ENCODE results near the gene FIBP. TPM values are rescaled to one million over a fixed set of nuclear protein-coding genes. Genes with fewer than 3 reads are reported as not detected.

FIBP gene
- total RNA-seq, 1 donor from 2014 or later = 110 TPM

DNA sequence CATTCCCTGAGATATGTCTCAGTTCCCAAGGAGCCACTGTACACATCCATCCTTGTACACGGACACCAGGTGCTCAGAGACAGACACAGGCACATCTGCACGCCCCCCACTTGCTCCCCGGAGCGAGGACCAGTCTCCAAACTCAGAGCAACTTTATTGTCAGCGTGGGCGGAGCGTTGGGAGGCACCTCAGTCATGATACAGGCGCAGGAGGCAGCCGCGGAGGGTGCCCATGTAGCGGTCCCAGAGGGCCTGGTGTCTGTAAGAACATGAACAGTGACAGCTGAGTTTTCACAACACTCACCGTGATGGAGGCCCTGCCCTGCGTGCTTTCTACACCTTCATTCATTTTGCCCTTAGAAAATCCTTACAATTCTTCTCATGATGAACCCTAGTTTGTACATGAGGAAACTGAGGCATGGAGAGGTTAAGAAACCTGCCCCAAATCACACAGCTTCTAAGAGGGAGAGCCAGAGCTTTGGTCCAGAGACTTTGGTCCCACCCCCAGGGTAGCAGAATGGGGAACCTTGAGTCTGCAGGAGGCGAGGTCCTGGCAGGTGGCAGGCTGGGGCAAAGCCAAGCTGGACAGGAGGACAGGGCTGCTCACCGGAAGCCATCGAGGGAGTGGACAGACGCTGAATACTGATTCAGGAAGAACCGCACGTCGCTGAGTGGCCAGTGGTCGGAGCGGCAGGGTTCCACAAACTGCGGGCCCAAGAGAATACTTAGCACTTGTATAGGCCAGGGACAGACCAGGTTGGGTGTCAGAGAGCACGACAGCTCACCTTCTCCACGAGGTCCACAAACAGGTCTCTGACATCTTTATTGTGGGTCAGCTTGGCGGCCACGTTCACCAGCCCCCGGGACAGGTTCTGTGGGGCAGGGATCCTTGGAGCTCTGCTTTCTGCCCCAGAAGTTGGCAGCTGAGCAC lies 4.2 kb downstream of the FIBP start:
- no peaks in the 10 kb centered on the region for H3K27me3 ChIP-seq (ENCODE audit: control insufficient read depth in 3 of 3, insufficient read depth in 3 of 3, low read length in 3 of 3)
- peaks cover 17 to 27% (median 27%) of the 10 kb centered on the region in 3 donors for H3K4me1 ChIP-seq (ENCODE audit: control insufficient read depth in 3 of 3, insufficient read depth in 3 of 3, low read length in 3 of 3)
- H3K9me3 ChIP-seq (ENCODE audit: control insufficient read depth in 3 of 3, low read length in 3 of 3) = no peaks in the 10 kb centered on the region
- H3K4me3 ChIP-seq (ENCODE audit: low read length in 3 of 3) = no peak overlapping the region
- H3K27ac ChIP-seq (ENCODE audit: low read depth, low read length) = no peak overlapping the region
- peak overlapping the region in 1 of 3 donors; percentile 45 for H3K9ac ChIP-seq (ENCODE audit: low read depth in 1 of 3, low read length in 3 of 3)
- peaks cover 33 to 42% (median 34%) of the 10 kb centered on the region in 3 donors for H3K36me3 ChIP-seq (ENCODE audit: control insufficient read depth in 3 of 3, insufficient read depth in 3 of 3, low read length in 3 of 3)

DNA sequence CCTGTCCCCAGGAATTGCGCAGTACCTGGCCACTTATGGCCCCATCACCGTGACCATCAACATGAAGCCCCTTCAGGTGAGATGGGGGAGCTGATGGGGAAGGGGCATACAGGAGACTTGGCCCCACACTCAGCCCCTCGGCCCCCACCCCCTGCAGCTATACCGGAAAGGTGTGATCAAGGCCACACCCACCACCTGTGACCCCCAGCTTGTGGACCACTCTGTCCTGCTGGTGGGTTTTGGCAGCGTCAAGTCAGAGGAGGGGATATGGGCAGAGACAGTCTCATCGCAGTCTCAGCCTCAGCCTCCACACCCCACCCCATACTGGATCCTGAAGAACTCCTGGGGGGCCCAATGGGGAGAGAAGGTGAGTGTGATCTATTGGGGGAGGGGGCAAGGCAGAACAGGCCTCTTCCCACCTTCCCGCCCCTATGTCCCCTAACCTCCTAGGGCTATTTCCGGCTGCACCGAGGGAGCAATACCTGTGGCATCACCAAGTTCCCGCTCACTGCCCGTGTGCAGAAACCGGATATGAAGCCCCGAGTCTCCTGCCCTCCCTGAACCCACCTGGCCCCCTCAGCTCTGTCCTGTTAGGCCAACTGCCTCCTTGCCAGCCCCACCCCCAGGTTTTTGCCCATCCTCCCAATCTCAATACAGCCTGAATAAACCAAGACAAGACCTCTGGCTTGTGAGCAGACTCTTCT lies 5.1 kb downstream of the FIBP start:
- H3K36me3 ChIP-seq (ENCODE audit: control insufficient read depth in 3 of 3, insufficient read depth in 3 of 3, low read length in 3 of 3) = peaks cover 33 to 42% (median 34%) of the 10 kb centered on the region in 3 donors

GRCh38 chr11:65882120-65883057 lies 5.9 kb downstream of the FIBP start:
- peaks cover 33 to 42% (median 34%) of the 10 kb centered on the region in 3 donors for H3K36me3 ChIP-seq (ENCODE audit: control insufficient read depth in 3 of 3, insufficient read depth in 3 of 3, low read length in 3 of 3)
- no peaks in the 10 kb centered on the region for H3K9me3 ChIP-seq (ENCODE audit: control insufficient read depth in 3 of 3, low read length in 3 of 3)
- H3K27me3 ChIP-seq (ENCODE audit: control insufficient read depth in 3 of 3, insufficient read depth in 3 of 3, low read length in 3 of 3) = no peaks in the 10 kb centered on the region
- H3K9ac ChIP-seq (ENCODE audit: low read depth in 1 of 3, low read length in 3 of 3) = no peak overlapping the region
- no peak overlapping the region for H3K4me3 ChIP-seq (ENCODE audit: low read length in 3 of 3)
- H3K4me1 ChIP-seq (ENCODE audit: control insufficient read depth in 3 of 3, insufficient read depth in 3 of 3, low read length in 3 of 3) = peaks cover 6 to 15% (median 13%) of the 10 kb centered on the region in 3 donors
- no peak overlapping the region for H3K27ac ChIP-seq (ENCODE audit: low read depth, low read length)

More for the DNA sequence above, 5.1 kb downstream of the FIBP start:
- H3K27me3 ChIP-seq (ENCODE audit: control insufficient read depth in 3 of 3, insufficient read depth in 3 of 3, low read length in 3 of 3) = no peaks in the 10 kb centered on the region
- H3K4me3 ChIP-seq (ENCODE audit: low read length in 3 of 3) = no peak overlapping the region
- no peak overlapping the region for H3K9ac ChIP-seq (ENCODE audit: low read depth in 1 of 3, low read length in 3 of 3)
- H3K4me1 ChIP-seq (ENCODE audit: control insufficient read depth in 3 of 3, insufficient read depth in 3 of 3, low read length in 3 of 3) = peaks cover 12 to 22% (median 21%) of the 10 kb centered on the region in 3 donors
- no peaks in the 10 kb centered on the region for H3K9me3 ChIP-seq (ENCODE audit: control insufficient read depth in 3 of 3, low read length in 3 of 3)
- H3K27ac ChIP-seq (ENCODE audit: low read depth, low read length) = no peak overlapping the region

GRCh38 chr11:65880844-65881421 lies 7.3 kb downstream of the FIBP start:
- Histone ChIP-seq H3K4me1 (ENCODE audit: control insufficient read depth in 3 of 3, insufficient read depth in 3 of 3, low read length in 3 of 3) (peaks cover 3 to 9% (median 5%) of the 10 kb centered on the region in 3 donors), H3K36me3 (ENCODE audit: control insufficient read depth in 3 of 3, insufficient read depth in 3 of 3, low read length in 3 of 3) (peaks cover 25 to 31% (median 27%) of the 10 kb centered on the region in 3 donors), H3K9ac (ENCODE audit: low read depth in 1 of 3, low read length in 3 of 3) (peak overlapping the region in 1 of 3 donors; percentile 6), H3K9me3 (ENCODE audit: control insufficient read depth in 3 of 3, low read length in 3 of 3) (no peaks in the 10 kb centered on the region), H3K4me3 (ENCODE audit: low read length in 3 of 3) (no peak overlapping the region), H3K27me3 (ENCODE audit: control insufficient read depth in 3 of 3, insufficient read depth in 3 of 3, low read length in 3 of 3) (no peaks in the 10 kb centered on the region), H3K27ac (ENCODE audit: low read depth, low read length) (no peak overlapping the region)

DNA sequence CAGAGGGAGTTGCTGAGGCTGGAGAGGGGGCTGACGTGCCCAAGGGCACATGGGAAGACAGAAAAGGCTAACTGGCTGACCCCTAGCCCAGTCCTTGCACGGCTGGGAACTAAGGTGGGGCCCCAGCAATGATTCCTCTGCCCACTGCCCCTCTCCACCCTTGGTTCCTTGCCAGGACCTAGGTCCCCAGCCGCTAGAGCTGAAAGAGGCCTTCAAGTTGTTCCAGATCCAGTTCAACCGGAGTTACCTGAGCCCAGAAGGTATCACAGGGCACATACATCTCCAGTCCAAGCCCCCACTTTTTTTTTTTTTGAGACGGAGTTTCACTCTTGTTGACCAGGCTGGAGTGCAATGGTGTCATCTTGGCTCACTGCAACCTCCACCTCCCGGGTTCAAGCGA lies 8.2 kb downstream of the FIBP start:
- Histone ChIP-seq H3K36me3 (ENCODE audit: control insufficient read depth in 3 of 3, insufficient read depth in 3 of 3, low read length in 3 of 3) (peaks cover 17 to 23% (median 19%) of the 10 kb centered on the region in 3 donors), H3K27ac (ENCODE audit: low read depth, low read length) (no peak overlapping the region), H3K4me3 (ENCODE audit: low read length in 3 of 3) (no peak overlapping the region), H3K4me1 (ENCODE audit: control insufficient read depth in 3 of 3, insufficient read depth in 3 of 3, low read length in 3 of 3) (peaks cover 3 to 6% (median 4%) of the 10 kb centered on the region in 3 donors), H3K27me3 (ENCODE audit: control insufficient read depth in 3 of 3, insufficient read depth in 3 of 3, low read length in 3 of 3) (no peaks in the 10 kb centered on the region), H3K9ac (ENCODE audit: low read depth in 1 of 3, low read length in 3 of 3) (no peak overlapping the region), H3K9me3 (ENCODE audit: control insufficient read depth in 3 of 3, low read length in 3 of 3) (no peaks in the 10 kb centered on the region)

- H3K27ac ChIP-seq (ENCODE audit: low read depth, low read length) = no peak within 1 kb of the TSS
- no peak within 1 kb of the TSS for H3K4me3 ChIP-seq (ENCODE audit: low read length in 3 of 3)
Observed at GRCh38 chr11:65879617-65880016, 8.7 kb downstream of the FIBP start, which contains the start of gene CTSW. CTSW (plus strand) TSS chr11:65879837; CDS start chr11:65879855, 18 bp downstream.

DNA sequence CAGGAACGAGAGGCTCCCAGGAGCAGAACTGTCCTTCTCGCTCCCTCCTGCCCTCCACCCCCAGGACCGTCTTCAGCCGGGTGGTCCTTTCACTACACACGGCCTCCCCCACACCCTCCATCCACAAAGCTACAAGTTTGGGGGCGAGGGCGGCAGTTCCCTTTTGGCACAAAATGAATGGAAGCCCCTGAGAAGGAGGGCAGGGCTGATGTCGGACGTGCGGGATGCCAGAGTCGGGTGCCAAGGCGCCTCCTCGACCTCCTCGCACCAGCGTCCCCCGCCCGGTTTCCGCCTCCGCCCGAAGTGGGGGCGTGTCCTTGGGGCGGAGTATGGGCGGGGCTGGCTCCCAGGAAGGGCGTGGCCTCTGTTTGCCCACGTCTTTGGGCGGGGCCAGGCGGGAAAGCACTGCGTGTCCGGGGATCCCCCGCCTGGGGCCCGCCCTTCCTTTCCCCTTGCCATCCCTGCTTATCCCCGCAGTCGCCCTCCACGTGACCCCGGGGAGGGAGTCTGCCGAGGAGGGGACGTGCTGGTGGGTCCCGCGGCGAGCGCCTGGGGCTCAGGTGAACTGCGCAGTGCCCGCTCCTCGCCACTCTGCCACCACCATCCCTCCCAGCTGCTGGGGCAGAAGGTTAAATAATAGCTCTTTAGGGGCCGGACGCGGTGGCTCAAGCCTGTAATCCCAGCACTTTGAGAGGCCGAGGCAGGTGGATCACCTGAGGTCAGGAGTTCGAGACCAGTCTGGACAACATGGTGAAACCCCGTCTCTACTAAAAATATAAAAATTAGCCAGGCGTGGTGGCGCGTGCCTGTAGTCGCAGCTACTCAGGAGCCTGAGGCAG lies 14.7 kb downstream of the FIBP start:
- Histone ChIP-seq H3K4me1 (ENCODE audit: control insufficient read depth in 3 of 3, insufficient read depth in 3 of 3, low read length in 3 of 3) (peaks cover 24 to 32% (median 27%) of the 10 kb centered on the region in 3 donors), H3K4me3 (ENCODE audit: low read length in 3 of 3) (peak overlapping the region; percentile 69 to 80 (median 79)), H3K9ac (ENCODE audit: low read depth in 1 of 3, low read length in 3 of 3) (peak overlapping the region; percentile 77 to 83 (median 81)), H3K9me3 (ENCODE audit: control insufficient read depth in 3 of 3, low read length in 3 of 3) (no peaks in the 10 kb centered on the region), H3K36me3 (ENCODE audit: control insufficient read depth in 3 of 3, insufficient read depth in 3 of 3, low read length in 3 of 3) (peaks cover 0 to 5% (median 3%) of the 10 kb centered on the region in 3 donors), H3K27me3 (ENCODE audit: control insufficient read depth in 3 of 3, insufficient read depth in 3 of 3, low read length in 3 of 3) (peaks cover 0 to 7% (median 0%) of the 10 kb centered on the region in 3 donors), H3K27ac (ENCODE audit: low read depth, low read length) (peak overlapping the region; percentile 71)

More at GRCh38 chr11:65879617-65880016, 8.7 kb downstream of the FIBP start, which contains the start of gene CTSW:
- peaks cover 0 to 3% (median 0%) of the 10 kb centered on the region in 3 donors for H3K4me1 ChIP-seq (ENCODE audit: control insufficient read depth in 3 of 3, insufficient read depth in 3 of 3, low read length in 3 of 3)
- peak within 1 kb of the TSS in 1 of 3 donors; percentile 6 for H3K9ac ChIP-seq (ENCODE audit: low read depth in 1 of 3, low read length in 3 of 3)
- H3K9me3 ChIP-seq (ENCODE audit: control insufficient read depth in 3 of 3, low read length in 3 of 3) = no peaks in the 10 kb centered on the region
- peaks cover 14 to 21% (median 16%) of the 10 kb centered on the region in 3 donors for H3K36me3 ChIP-seq (ENCODE audit: control insufficient read depth in 3 of 3, insufficient read depth in 3 of 3, low read length in 3 of 3)
- H3K27me3 ChIP-seq (ENCODE audit: control insufficient read depth in 3 of 3, insufficient read depth in 3 of 3, low read length in 3 of 3) = no peaks in the 10 kb centered on the region

DNA sequence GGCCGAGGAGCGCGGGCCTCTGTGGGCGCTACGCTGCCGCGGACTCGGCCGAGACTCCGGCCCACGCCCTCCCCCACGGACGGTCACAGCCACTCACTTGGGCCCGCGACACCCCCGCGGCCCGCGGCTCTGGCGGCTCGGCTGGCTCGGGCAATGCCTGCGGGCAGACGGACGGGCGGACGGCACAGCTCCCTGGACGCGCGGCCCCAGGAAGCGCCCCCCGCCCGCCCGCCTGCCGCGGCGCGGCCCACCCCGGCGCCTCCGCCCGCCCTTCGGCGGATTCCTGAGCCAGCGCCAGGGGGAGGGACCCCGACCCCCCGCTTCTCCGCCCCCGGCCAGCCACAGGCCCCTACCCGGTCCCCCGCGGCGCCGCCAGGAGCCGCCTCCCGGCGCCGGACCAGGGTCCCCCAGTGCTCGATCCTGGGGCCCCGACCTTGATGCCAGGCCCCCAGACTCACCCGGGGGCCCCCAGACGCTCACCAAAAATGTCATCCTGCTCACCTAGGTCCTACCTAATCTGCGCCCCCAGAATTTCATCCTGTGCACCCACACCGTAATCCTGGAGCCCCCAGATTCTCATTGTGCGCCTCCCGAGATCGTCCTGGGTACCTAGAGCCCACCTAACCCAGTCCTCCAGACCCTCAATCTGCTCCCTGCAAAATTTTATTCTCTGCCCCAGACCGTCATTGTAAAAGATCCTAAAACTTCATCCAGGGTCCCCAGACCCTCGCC lies 15.5 kb downstream of the FIBP start, which contains the start of gene EFEMP2:
Gene EFEMP2, minus strand, starts transcription at position 215 of the 732 bp plus-strand sequence. CDS start 446 bp downstream, outside the sequence.
- peaks cover 0 to 7% (median 0%) of the 10 kb centered on the region in 3 donors for H3K27me3 ChIP-seq (ENCODE audit: control insufficient read depth in 3 of 3, insufficient read depth in 3 of 3, low read length in 3 of 3)
- H3K9me3 ChIP-seq (ENCODE audit: control insufficient read depth in 3 of 3, low read length in 3 of 3) = no peaks in the 10 kb centered on the region
- peak within 1 kb of the TSS; percentile 77 to 83 (median 81) for H3K9ac ChIP-seq (ENCODE audit: low read depth in 1 of 3, low read length in 3 of 3)
- H3K36me3 ChIP-seq (ENCODE audit: control insufficient read depth in 3 of 3, insufficient read depth in 3 of 3, low read length in 3 of 3) = peaks cover 3 to 12% (median 10%) of the 10 kb centered on the region in 3 donors
- peak within 1 kb of the TSS; percentile 69 to 80 (median 79) for H3K4me3 ChIP-seq (ENCODE audit: low read length in 3 of 3)
- peak within 1 kb of the TSS; percentile 74 for H3K27ac ChIP-seq (ENCODE audit: low read depth, low read length)
- H3K4me1 ChIP-seq (ENCODE audit: control insufficient read depth in 3 of 3, insufficient read depth in 3 of 3, low read length in 3 of 3) = peaks cover 24 to 32% (median 27%) of the 10 kb centered on the region in 3 donors

All from skeletal muscle tissue (tissue), 4 donors.